OCI-LY1 (cell line): ENCODE results near the gene C11orf21.

Experiments
- H2AFZ ChIP-seq: fragments of 200-600 bp; sonication (generic), shearing (Covaris generic); 2 replicates; pipeline ENCODE4 v1.6.0; 2014; ENCODE audit warnings: antibody characterized with exemption, mild to moderate bottlenecking, low read length
- H3F3A ChIP-seq: fragments of 200-600 bp; sonication (generic), shearing (Covaris generic); 2 replicates; pipeline ENCODE4 v1.6.0; 2014; ENCODE audit warnings: mild to moderate bottlenecking, antibody characterized with exemption, low read length, moderate library complexity; ENCODE audit not compliant: insufficient read depth
- H3K27ac ChIP-seq: fragments of 200-600 bp; sonication (generic); 2 replicates; pipeline ENCODE4 v1.5.1; 2014; ENCODE audit warnings: low read length, mixed run types, mild to moderate bottlenecking, low read depth; ENCODE audit not compliant: poor library complexity, severe bottlenecking
- H3K27me3 ChIP-seq: fragments of 200-600 bp; sonication (generic); 2 replicates; pipeline ENCODE4 v1.6.0; 2014; ENCODE audit warnings: antibody characterized with exemption, mild to moderate bottlenecking, low read length, moderate library complexity; ENCODE audit not compliant: insufficient read depth
- H3K36me3 ChIP-seq: fragments of 200-600 bp; sonication (generic); 2 replicates; pipeline ENCODE4 v1.6.1; 2014; ENCODE audit warnings: mild to moderate bottlenecking, antibody characterized with exemption, low read length, moderate library complexity, mixed read lengths; ENCODE audit not compliant: insufficient read depth
- H3K4me1 ChIP-seq: fragments of 200-600 bp; sonication (generic); 2 replicates; pipeline ENCODE4 v1.5.1; 2014; ENCODE audit warnings: mild to moderate bottlenecking, low read length, moderate library complexity; ENCODE audit not compliant: insufficient read depth, severe bottlenecking
- H3K4me2 ChIP-seq: fragments of 200-600 bp; sonication (generic), shearing (Covaris generic); 2 replicates; pipeline ENCODE4 v1.6.1; 2014; ENCODE audit warnings: low read length
- H3K4me3 ChIP-seq: fragments of 200-600 bp; sonication (generic); 2 replicates; pipeline ENCODE4 v1.5.1; 2014; ENCODE audit warnings: low read length, low read depth, mild to moderate bottlenecking, mixed read lengths; ENCODE audit not compliant: poor library complexity, severe bottlenecking
- H3K79me2 ChIP-seq: fragments of 200-600 bp; shearing (Covaris generic); 2 replicates; pipeline ENCODE4 v1.6.1; 2016; ENCODE audit warnings: mixed run types, low read length, mixed read lengths; ENCODE audit not compliant: insufficient read depth
- H3K9ac ChIP-seq: fragments of 200-600 bp; sonication (generic), shearing (Covaris generic); 2 replicates; pipeline ENCODE4 v1.6.1; 2014; ENCODE audit warnings: mild to moderate bottlenecking, low read length, mixed read lengths
- H3K9me2 ChIP-seq: fragments of 200-600 bp; sonication (generic), shearing (Covaris generic); 2 replicates; pipeline ENCODE4 v1.6.1; 2014; ENCODE audit warnings: low read depth, mild to moderate bottlenecking, low read length, mixed read lengths
- H3K9me3 ChIP-seq: fragments of 200-600 bp; shearing (Covaris generic); 2 replicates; pipeline ENCODE4 v1.6.1; 2014; ENCODE audit warnings: low read length, mixed read lengths
- H4K20me1 ChIP-seq: fragments of 200-600 bp; sonication (generic), shearing (Covaris generic); 2 replicates; pipeline ENCODE4 v1.6.0; 2016; ENCODE audit warnings: mild to moderate bottlenecking, low read length; ENCODE audit not compliant: insufficient read depth
- CTCF ChIP-seq: fragments of 200-600 bp; sonication (generic), shearing (Covaris generic); IDR thresholded peaks from 2 replicates; pipeline ENCODE4 v1.5.1; 2017; ENCODE audit warnings: mild to moderate bottlenecking, antibody characterized with exemption, low read length, moderate library complexity, mixed read lengths
- EZH2 ChIP-seq: fragments of 200-600 bp; sonication (generic), shearing (Covaris generic); IDR thresholded peaks from 2 replicates; pipeline ENCODE4 v1.8.0; 2017; ENCODE audit warnings: borderline replicate concordance, mixed run types, mild to moderate bottlenecking, antibody characterized with exemption, low read length, moderate library complexity, mixed read lengths

Gene C11orf21

GRCh38 chr11:2265854-2266585 lies 35.7 kb downstream of the C11orf21 start:
- H3K27ac ChIP-seq: no peak overlapping the region
- no peaks in the 10 kb centered on the region for H3K4me1 ChIP-seq
- no peaks in the 10 kb centered on the region for H3K9me3 ChIP-seq
- no peaks in the 10 kb centered on the region for H3K27me3 ChIP-seq
- H3K79me2 ChIP-seq: no peaks in the 10 kb centered on the region
- H3K4me2 ChIP-seq: no peak overlapping the region
- H3K36me3 ChIP-seq: no peaks in the 10 kb centered on the region
- H3F3A ChIP-seq: no peaks in the 10 kb centered on the region
- TF ChIP-seq EZH2 (no peak), CTCF (no peak)
- no peak overlapping the region for H3K4me3 ChIP-seq
- H4K20me1 ChIP-seq: no peaks in the 10 kb centered on the region
- H2AFZ ChIP-seq: no peak overlapping the region
- H3K9ac ChIP-seq: no peak overlapping the region
- H3K9me2 ChIP-seq: no peaks in the 10 kb centered on the region

GRCh38 chr11:2265396-2265795 lies 36.3 kb downstream of the C11orf21 start:
- Histone ChIP-seq H3K9me3 (no peaks in the 10 kb centered on the region), H3K36me3 (no peaks in the 10 kb centered on the region), H3K27ac (no peak overlapping the region), H3K9ac (no peak overlapping the region), H3F3A (no peaks in the 10 kb centered on the region), H2AFZ (no peak overlapping the region), H3K79me2 (no peaks in the 10 kb centered on the region), H3K4me1 (no peaks in the 10 kb centered on the region), H3K27me3 (no peaks in the 10 kb centered on the region; the same call in 1 of the 2 replicates), H3K9me2 (no peaks in the 10 kb centered on the region), H4K20me1 (no peaks in the 10 kb centered on the region), H3K4me3 (no peak overlapping the region), H3K4me2 (no peak overlapping the region)
- TF ChIP-seq EZH2: no peak
- no peak for TF ChIP-seq CTCF

GRCh38 chr11:2264366-2265053 lies 37.2 kb downstream of the C11orf21 start:
- Histone ChIP-seq H4K20me1 (no peaks in the 10 kb centered on the region), H3K9me2 (no peaks in the 10 kb centered on the region), H3K4me1 (no peaks in the 10 kb centered on the region), H3K4me3 (no peak overlapping the region), H3K79me2 (no peaks in the 10 kb centered on the region), H3K27me3 (no peaks in the 10 kb centered on the region; the same call in 1 of the 2 replicates), H3K4me2 (no peak overlapping the region), H3K9ac (no peak overlapping the region), H3K36me3 (no peaks in the 10 kb centered on the region), H3K27ac (no peak overlapping the region), H3F3A (no peaks in the 10 kb centered on the region), H3K9me3 (no peaks in the 10 kb centered on the region), H2AFZ (no peak overlapping the region)
- TF ChIP-seq EZH2 (no peak), CTCF (no peak)
